ENCODE results near the gene PTPRU.

Gene PTPRU

DNA sequence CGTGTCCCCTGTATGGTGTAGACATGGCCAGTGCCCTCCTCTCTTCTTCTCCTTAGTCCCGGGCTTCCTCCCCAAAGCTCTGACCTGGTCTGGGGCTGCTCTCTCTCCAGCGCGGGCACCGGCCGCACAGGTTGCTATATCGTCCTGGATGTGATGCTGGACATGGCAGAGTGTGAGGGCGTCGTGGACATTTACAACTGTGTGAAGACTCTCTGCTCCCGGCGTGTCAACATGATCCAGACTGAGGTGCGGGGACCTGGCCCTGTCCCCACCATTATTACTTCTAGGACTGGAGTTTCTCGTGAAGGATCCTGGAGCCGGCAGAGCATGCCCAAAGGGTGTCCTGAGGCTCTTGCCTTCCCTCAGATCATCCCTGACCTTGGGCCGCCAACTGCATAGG is 78.9 kb downstream of the PTPRU start:
- in situ Hi-C loops (cut with HindIII; ENCODE audit: low pct_unique_long_range_greater_than_20kb, low sequenced_read_pairs), result no loop called here
- no peak for DNase-seq (ENCODE audit: low read depth in 1 of 2, low spot score in 1 of 2)
- TF ChIP-seq JUND (IDR thresholded peaks at IDR 0.05; ENCODE audit: low read depth), result no peak

GRCh38 chr1:29315876-29316275 is 79.6 kb downstream of the PTPRU start:
- DNase-seq (ENCODE audit: low read depth in 1 of 2, low spot score in 1 of 2), result no peak
- in situ Hi-C loops (cut with HindIII; ENCODE audit: low pct_unique_long_range_greater_than_20kb, low sequenced_read_pairs), result no loop called here
- TF ChIP-seq JUND (IDR thresholded peaks at IDR 0.05; ENCODE audit: low read depth), result no peak

GRCh38 chr1:29317063-29317915 is 81.0 kb downstream of the PTPRU start:
- no peak for TF ChIP-seq JUND (IDR thresholded peaks at IDR 0.05; ENCODE audit: low read depth)
- no peak for DNase-seq (ENCODE audit: low read depth in 1 of 2, low spot score in 1 of 2)
- in situ Hi-C loops (cut with HindIII; ENCODE audit: low pct_unique_long_range_greater_than_20kb, low sequenced_read_pairs), result no loop called here

DNA sequence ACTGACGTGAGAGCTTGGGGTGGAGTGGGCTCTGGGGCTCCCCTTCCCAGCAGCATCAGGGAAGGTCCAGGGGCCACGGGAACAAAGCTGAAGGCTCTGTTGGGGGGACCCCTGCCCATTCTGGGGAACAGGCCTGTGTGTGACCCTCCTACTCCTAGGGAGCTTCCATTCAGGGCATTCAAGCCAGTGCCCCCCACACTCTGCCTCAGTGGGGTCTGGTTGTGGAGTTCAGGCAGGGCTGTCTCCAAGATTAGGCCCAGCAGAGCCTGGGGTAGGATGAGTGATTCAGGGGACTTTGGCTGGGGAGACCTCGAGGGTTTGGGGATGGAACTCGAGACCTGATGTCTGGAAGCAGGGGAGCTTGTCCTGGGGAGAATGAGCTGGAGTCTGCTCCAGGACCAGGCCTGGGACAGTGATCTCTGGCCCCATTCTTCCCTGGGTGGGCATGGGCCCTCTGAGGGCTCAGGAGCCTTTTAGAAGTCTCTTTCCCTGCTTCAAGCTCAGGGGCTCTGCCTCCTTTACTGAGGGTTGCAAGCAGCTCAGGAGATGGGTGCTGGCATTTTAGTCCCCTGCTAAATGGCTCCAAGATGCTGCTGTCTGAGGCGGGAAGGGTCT is 81.7 kb downstream of the PTPRU start:
- in situ Hi-C loops (cut with HindIII; ENCODE audit: low pct_unique_long_range_greater_than_20kb, low sequenced_read_pairs), result no loop called here
- DNase-seq (ENCODE audit: low read depth in 1 of 2, low spot score in 1 of 2), result no peak
- no peak for TF ChIP-seq JUND (IDR thresholded peaks at IDR 0.05; ENCODE audit: low read depth)

DNA sequence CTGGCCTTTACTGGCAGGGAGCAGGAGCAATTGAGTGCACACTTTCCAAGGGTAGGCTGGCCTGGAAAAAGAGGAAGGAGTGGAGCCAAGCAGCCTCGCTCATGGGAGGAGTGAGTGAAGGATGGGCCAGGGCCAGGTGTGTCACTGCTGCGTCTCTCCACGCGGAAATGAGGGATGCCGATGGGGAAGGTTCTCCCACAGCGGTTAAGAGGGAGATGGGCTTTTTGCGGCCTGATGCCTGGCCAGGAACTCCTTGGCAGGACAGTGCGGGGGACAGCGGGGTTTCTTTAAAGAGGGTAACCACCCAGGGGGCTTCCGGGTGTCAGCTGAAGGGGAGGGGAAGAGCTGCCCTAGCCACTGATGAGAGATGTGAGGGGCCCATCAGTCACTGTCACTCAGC is 82.4 kb downstream of the PTPRU start:
- in situ Hi-C loops (cut with HindIII; ENCODE audit: low pct_unique_long_range_greater_than_20kb, low sequenced_read_pairs), result no loop called here
- no peak for DNase-seq (ENCODE audit: low read depth in 1 of 2, low spot score in 1 of 2)
- TF ChIP-seq JUND (IDR thresholded peaks at IDR 0.05; ENCODE audit: low read depth), result no peak

DNA sequence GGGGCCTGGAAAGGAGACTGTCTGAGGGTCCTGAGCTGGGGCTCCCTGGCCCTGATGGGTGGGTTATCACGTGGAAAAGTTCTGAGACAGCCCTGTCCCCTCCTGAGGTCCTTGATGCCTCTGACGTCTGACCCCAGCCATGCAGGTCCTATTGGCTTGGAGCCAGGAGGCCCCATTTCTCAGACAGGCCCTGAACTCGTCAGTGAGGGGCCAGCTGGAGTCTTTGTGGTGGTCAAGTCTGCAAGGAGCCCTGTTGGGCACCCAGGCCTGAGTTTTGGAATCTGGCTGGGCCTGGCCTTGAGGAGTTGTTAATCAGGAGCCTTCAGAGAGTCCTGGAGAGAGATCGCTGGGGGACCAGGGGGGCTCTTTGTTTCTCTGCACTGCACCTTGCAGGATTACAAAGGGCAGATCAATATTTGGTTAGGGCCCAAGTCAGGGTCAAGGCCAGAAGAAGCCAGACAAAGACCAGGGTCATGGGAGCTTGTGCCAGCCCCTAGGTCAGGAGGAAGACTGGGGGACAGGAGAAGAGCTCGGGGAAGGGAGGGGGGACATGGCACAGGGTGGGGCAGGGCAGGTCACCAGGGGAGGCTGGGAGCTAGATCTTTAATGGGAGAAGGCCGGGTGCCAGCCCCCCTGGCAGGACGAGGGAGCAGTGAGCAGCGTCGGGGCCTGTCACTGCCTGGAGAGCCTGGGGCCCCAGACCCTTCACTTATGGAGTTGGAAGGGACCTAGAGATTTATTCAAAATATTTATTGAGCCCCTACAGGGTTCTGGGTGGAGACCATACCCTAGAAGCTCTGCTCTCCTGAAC is 83.2 kb downstream of the PTPRU start:
- no peak for DNase-seq (ENCODE audit: low read depth in 1 of 2, low spot score in 1 of 2)
- in situ Hi-C loops (cut with HindIII; ENCODE audit: low pct_unique_long_range_greater_than_20kb, low sequenced_read_pairs), result no loop called here
- no peak for TF ChIP-seq JUND (IDR thresholded peaks at IDR 0.05; ENCODE audit: low read depth)

GRCh38 chr1:29320156-29320940 is 84.0 kb downstream of the PTPRU start:
- in situ Hi-C loops (cut with HindIII; ENCODE audit: low pct_unique_long_range_greater_than_20kb, low sequenced_read_pairs), result no loop called here
- DNase-seq (ENCODE audit: low read depth in 1 of 2, low spot score in 1 of 2), result no peak
- no peak for TF ChIP-seq JUND (IDR thresholded peaks at IDR 0.05; ENCODE audit: low read depth)

DNA sequence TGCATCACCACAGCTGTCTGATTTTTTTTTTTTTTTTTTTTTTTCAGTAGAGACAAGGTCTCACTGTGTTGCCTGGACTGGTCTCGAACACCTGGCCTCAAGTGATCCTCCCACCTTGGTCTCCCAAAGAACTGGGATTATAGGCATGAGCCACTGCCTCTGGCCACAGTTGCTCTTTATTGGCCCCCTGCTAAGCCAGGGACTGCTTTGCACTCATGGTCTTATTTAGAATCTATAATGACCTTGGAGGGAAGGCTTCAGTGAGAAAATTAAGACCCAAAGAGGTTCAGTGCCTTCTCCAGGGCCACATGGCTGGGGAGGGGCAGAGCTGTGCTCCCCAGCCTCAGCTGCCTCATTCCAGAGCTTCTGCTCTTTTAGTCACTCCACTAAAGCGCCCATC is 84.9 kb downstream of the PTPRU start:
- DNase-seq (ENCODE audit: low read depth in 1 of 2, low spot score in 1 of 2), result no peak
- TF ChIP-seq JUND (IDR thresholded peaks at IDR 0.05; ENCODE audit: low read depth), result no peak
- in situ Hi-C loops (cut with HindIII; ENCODE audit: low pct_unique_long_range_greater_than_20kb, low sequenced_read_pairs), result no loop called here

GRCh38 chr1:29322147-29322694 is 85.9 kb downstream of the PTPRU start:
- TF ChIP-seq JUND (IDR thresholded peaks at IDR 0.05; ENCODE audit: low read depth), result no peak
- DNase-seq (ENCODE audit: low read depth in 1 of 2, low spot score in 1 of 2), result no peak
- in situ Hi-C loops (cut with HindIII; ENCODE audit: low pct_unique_long_range_greater_than_20kb, low sequenced_read_pairs), result no loop called here

- in situ Hi-C loops (cut with HindIII; ENCODE audit: low pct_unique_long_range_greater_than_20kb, low sequenced_read_pairs), result no loop called here
- no peak for DNase-seq (ENCODE audit: low read depth in 1 of 2, low spot score in 1 of 2)
- no peak for TF ChIP-seq JUND (IDR thresholded peaks at IDR 0.05; ENCODE audit: low read depth)
Measured at GRCh38 chr1:29322861-29323585, 86.7 kb downstream of the PTPRU start.

DNA sequence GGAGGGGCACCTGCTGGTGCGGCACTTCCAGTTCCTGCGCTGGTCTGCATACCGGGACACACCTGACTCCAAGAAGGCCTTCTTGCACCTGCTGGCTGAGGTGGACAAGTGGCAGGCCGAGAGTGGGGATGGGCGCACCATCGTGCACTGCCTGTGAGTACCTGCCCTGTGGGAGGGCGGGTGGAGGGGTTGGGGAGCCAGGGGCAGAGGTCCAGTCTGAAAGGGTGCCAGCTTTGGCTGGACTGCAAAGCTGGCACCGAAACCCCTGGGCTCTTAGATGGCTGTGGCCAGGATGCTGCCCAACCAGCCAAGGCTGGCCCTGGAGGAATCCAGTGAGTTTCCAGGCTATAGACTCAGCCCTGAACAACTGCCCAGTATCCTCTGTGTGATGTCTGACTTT is 87.3 kb downstream of the PTPRU start:
- TF ChIP-seq JUND (IDR thresholded peaks at IDR 0.05; ENCODE audit: low read depth), result no peak
- in situ Hi-C loops (cut with HindIII; ENCODE audit: low pct_unique_long_range_greater_than_20kb, low sequenced_read_pairs), result no loop called here
- DNase-seq (ENCODE audit: low read depth in 1 of 2, low spot score in 1 of 2), result no peak

Measured in T47D (cell line).